ENCODE measurements around the gene KSR1.

The KSR1 gene

DNA sequence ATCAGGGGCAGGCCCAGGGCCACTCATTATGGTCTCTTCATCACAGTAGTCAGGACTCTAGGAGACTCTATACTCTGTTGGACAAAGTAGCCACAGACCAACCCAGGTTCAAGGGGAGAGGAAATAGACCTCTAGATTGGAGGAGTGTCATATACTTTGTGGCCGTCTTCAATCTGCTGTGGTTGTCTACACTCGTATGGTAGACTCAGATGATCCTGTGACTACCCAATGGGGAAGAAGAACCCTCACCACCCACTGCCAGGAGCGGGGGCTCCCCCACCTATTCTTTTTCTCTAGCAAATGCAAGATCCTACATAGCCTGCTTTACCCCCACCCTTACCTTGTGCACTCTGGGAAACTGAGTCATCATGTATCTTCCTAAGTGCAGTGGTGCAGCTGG is 80.5 kb downstream of the KSR1 start:
- Histone ChIP-seq H3K9ac (ENCODE audit: insufficient read length) (no peak overlapping the region), H3K27ac (no peak overlapping the region), H3K36me3 (ENCODE audit: insufficient read depth, low read length) (no peaks in the 10 kb centered on the region), H3K4me3 (no peak overlapping the region), H3K9me3 (ENCODE audit: low read depth, low read length) (no peaks in the 10 kb centered on the region)
- no peak for DNase-seq (ENCODE audit: low read depth, low spot score)
- TF ChIP-seq EZH2 (IDR thresholded peaks at IDR 0.05) (no peak), FOXP2 (optimal IDR thresholded peaks at IDR 0.05; ENCODE audit: control extremely low read depth, extremely low read length, insufficient read depth) (no peak), POLR2AphosphoS5 (IDR thresholded peaks at IDR 0.05; ENCODE audit: borderline replicate concordance, low read depth, low read length) (no peak)

DNA sequence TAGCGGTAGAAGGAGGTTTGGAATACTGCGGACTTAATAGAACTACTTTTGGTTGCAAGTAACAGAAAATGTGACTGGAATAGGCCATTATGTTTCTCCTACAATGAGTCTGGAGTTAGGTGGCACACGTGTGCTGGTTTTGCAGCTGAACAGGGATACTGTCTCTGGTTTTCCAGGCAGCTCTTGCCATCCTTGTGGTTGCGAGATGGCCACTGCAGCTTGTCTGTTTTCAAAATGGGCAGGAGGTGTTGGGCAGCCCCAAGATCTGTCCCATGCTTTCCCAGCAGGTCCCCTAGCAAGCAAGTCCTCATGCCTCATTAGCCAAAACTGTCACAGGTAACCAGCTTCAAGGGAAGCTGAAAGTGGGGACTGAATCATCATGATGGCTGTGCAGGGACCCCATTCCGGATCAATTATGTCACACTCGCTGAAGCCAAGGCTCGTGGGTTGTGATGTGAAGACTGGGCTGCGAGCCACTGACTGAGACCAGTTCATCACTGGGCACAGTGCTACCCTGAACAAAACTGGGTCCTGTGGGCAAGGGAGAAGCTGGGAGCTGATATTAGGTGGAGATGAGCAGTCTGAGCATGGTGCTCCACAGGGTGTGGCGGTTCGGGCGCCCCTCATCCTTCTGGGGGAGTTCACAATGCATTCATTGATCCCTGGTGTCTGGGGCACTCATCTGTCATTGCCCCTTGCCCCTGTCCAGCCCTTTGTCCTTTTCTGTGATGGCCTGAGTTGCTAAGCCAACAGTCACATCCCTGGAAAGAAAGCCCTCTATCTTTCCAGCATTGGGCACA is 82.1 kb downstream of the KSR1 start:
- Histone ChIP-seq H3K27ac (no peak overlapping the region), H3K36me3 (ENCODE audit: insufficient read depth, low read length) (no peaks in the 10 kb centered on the region), H3K9ac (ENCODE audit: insufficient read length) (no peak overlapping the region), H3K4me3 (no peak overlapping the region), H3K9me3 (ENCODE audit: low read depth, low read length) (no peaks in the 10 kb centered on the region)
- TF ChIP-seq POLR2AphosphoS5 (IDR thresholded peaks at IDR 0.05; ENCODE audit: borderline replicate concordance, low read depth, low read length) (no peak), FOXP2 (optimal IDR thresholded peaks at IDR 0.05; ENCODE audit: control extremely low read depth, extremely low read length, insufficient read depth) (no peak), EZH2 (IDR thresholded peaks at IDR 0.05) (no peak)
- no peak for DNase-seq (ENCODE audit: low read depth, low spot score)

DNA sequence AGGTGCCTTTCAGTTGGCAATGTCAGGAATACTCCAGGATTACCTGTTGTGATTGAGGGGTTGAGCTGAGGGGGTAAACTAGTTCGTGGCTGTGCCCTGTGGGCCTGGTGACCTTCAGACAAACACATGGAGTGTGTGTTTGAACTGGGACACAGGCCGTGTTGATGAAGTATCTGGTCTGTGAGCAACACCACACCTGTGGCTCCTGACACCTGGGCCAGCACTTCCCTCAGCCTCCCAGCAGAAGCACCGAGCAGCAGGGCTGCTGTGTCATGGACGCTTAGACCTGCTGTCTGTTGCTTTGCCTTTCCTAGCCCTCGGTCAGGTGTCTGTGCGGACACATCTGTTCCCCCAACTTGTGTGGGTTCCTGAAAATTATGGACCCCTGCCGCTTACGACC is 82.9 kb downstream of the KSR1 start:
- no peak overlapping the region for H3K9ac ChIP-seq (ENCODE audit: insufficient read length)
- TF ChIP-seq FOXP2 (optimal IDR thresholded peaks at IDR 0.05; ENCODE audit: control extremely low read depth, extremely low read length, insufficient read depth) (no peak), EZH2 (IDR thresholded peaks at IDR 0.05) (no peak), POLR2AphosphoS5 (IDR thresholded peaks at IDR 0.05; ENCODE audit: borderline replicate concordance, low read depth, low read length) (no peak)
- H3K36me3 ChIP-seq (ENCODE audit: insufficient read depth, low read length): no peaks in the 10 kb centered on the region
- no peak overlapping the region for H3K27ac ChIP-seq
- H3K4me3 ChIP-seq: no peak overlapping the region
- no peak for DNase-seq (ENCODE audit: low read depth, low spot score)
- H3K9me3 ChIP-seq (ENCODE audit: low read depth, low read length): no peaks in the 10 kb centered on the region

DNA sequence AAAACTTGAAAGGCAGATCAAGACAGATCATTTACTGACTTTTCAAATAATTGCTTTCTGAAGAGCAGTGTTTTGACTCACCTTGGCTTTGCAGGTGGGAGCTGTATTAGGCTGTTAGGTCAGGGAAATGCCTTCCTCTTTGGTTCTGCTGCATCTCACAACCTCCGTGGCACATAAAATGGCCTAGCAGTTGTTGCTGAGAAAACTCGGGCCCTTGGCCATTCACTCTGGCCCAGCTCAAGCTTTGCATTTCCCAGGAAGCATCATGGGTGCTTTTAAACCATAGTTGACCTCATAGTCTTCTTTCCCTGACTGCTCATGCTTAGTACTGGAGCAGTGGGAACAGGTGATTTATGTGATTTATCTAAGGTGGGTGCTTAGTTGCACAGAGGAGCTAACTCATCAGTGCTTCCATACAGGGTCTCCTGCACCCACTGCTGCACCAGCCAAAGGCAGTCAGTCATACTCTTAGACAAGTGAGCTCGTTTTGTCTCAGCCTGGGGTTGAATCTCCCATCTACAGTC is 83.6 kb downstream of the KSR1 start:
- H3K36me3 ChIP-seq (ENCODE audit: insufficient read depth, low read length): no peaks in the 10 kb centered on the region
- H3K9ac ChIP-seq (ENCODE audit: insufficient read length): no peak overlapping the region
- H3K4me3 ChIP-seq: no peak overlapping the region
- no peak for DNase-seq (ENCODE audit: low read depth, low spot score)
- H3K9me3 ChIP-seq (ENCODE audit: low read depth, low read length): no peaks in the 10 kb centered on the region
- no peak overlapping the region for H3K27ac ChIP-seq
- TF ChIP-seq POLR2AphosphoS5 (IDR thresholded peaks at IDR 0.05; ENCODE audit: borderline replicate concordance, low read depth, low read length) (no peak), EZH2 (IDR thresholded peaks at IDR 0.05) (no peak), FOXP2 (optimal IDR thresholded peaks at IDR 0.05; ENCODE audit: control extremely low read depth, extremely low read length, insufficient read depth) (no peak)

DNA sequence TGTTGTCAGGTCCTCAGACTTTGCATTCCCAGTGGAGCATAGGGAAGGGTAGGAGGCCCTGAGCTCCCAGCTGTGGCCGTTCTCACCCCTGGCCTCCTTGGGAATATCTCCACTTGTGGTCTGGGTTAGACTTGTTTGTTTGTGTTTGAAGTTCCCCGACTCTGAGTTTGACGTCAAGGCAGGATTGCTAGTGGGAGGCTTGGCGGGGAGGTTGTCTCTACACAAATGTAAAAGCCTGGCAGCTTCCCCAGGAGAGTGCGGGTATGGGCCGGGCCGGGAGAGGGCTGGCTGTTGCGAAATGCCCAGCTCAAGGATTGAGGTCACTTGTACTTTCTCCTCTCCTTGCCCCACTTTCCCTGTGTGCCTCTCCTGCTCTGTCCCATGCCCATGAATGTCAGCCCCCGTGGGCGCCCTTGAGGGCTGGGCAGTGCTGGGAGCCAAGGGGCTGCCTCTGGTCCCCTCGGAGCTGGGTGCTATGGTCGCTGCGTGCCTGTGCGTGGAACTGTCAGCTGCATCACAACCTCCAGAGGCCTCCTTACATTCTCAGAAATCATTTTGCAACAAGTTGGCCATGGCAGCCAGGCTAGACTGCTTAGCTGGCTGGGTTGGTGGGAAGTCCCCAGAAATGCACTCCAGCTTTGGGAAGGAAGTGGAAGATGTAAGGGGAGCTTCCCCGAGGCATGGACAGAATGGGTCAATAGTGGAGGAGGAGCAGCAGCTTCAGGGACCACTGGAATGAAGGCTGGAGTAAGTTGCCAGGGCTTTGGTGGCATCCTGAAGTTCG is 84.3 kb downstream of the KSR1 start:
- H3K4me3 ChIP-seq: no peak overlapping the region
- no peak overlapping the region for H3K9ac ChIP-seq (ENCODE audit: insufficient read length)
- H3K36me3 ChIP-seq (ENCODE audit: insufficient read depth, low read length): no peaks in the 10 kb centered on the region
- no peak for TF ChIP-seq EZH2 (IDR thresholded peaks at IDR 0.05)
- no peak for TF ChIP-seq FOXP2 (optimal IDR thresholded peaks at IDR 0.05; ENCODE audit: control extremely low read depth, extremely low read length, insufficient read depth)
- no peak for TF ChIP-seq POLR2AphosphoS5 (IDR thresholded peaks at IDR 0.05; ENCODE audit: borderline replicate concordance, low read depth, low read length)
- DNase-seq (ENCODE audit: low read depth, low spot score): no peak
- H3K27ac ChIP-seq: no peak overlapping the region
- no peaks in the 10 kb centered on the region for H3K9me3 ChIP-seq (ENCODE audit: low read depth, low read length)

DNA sequence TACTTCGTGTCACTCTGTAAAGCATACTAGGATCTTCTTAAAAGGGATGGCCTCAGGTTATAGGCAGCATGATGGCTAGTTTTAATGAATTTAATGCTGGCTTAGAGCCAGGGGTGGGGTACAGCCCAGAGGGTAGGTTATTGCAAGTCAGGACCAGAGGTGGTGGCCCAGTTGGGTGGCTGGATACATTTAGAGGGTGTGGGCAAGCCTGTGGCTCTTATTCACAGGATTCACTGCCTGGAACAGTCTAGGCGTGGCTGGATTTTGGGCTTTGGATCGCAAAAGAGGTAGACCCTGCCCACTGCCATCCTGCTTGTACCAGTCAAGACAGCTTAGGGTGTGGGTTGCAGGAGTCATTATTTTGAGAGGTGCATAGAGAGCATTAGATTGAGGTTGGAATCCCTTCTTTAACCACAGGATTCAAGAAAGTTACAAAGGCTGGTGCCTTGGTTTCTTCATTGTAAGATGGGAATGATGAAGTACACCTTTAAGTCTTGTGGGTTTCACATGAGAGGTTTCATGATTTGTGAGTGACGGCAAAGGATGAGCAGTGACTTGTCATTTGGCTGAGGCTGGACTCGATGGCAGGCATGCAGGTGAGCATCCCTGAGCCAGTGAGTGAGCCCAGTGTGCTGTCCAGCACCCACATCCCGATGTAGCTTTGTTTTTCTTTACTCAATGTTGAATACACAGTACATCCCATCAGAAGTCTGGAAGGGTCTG is 85.2 kb downstream of the KSR1 start:
- no peak for TF ChIP-seq FOXP2 (optimal IDR thresholded peaks at IDR 0.05; ENCODE audit: control extremely low read depth, extremely low read length, insufficient read depth)
- H3K9ac ChIP-seq (ENCODE audit: insufficient read length): no peak overlapping the region
- DNase-seq (ENCODE audit: low read depth, low spot score): no peak
- H3K9me3 ChIP-seq (ENCODE audit: low read depth, low read length): no peaks in the 10 kb centered on the region
- no peak overlapping the region for H3K4me3 ChIP-seq
- no peak overlapping the region for H3K27ac ChIP-seq
- H3K36me3 ChIP-seq (ENCODE audit: insufficient read depth, low read length): no peaks in the 10 kb centered on the region

DNA sequence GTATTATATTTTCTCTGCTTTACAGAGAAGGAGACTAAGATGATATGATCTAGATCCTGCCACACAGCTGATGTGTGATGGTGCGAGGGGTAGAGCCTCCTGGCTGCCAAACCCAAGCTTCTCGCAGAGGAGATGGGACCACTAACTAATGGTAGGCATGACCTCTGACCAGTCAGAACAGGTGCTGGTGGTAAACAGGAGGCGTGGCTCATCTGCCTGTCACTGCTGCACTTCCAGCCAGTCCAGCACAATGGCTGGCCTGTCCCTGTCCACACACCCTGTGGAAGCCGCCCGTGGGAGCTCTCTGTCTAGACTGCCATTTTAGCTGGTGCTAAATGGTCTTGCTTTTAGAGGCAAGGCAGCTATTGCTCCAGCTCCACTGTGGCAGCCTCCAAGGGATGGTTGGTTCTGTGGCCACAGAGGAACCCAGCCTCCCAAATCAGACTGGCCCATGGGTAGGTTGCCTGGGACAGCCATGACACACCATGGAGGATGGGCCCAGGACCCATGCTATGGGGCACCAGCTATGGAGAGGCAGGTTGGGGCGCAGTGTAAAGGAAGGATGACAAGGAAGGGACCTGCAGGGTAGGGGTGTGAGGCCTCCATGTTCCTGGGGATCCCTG is 86.7 kb downstream of the KSR1 start:
- no peak overlapping the region for H3K9ac ChIP-seq (ENCODE audit: insufficient read length)
- DNase-seq (ENCODE audit: low read depth, low spot score): no peak
- no peaks in the 10 kb centered on the region for H3K9me3 ChIP-seq (ENCODE audit: low read depth, low read length)
- H3K36me3 ChIP-seq (ENCODE audit: insufficient read depth, low read length): no peaks in the 10 kb centered on the region
- H3K27ac ChIP-seq: no peak overlapping the region
- TF ChIP-seq POLR2AphosphoS5 (IDR thresholded peaks at IDR 0.05; ENCODE audit: borderline replicate concordance, low read depth, low read length): no peak
- TF ChIP-seq FOXP2 (optimal IDR thresholded peaks at IDR 0.05; ENCODE audit: control extremely low read depth, extremely low read length, insufficient read depth): no peak
- no peak for TF ChIP-seq EZH2 (IDR thresholded peaks at IDR 0.05)
- H3K4me3 ChIP-seq: no peak overlapping the region

DNA sequence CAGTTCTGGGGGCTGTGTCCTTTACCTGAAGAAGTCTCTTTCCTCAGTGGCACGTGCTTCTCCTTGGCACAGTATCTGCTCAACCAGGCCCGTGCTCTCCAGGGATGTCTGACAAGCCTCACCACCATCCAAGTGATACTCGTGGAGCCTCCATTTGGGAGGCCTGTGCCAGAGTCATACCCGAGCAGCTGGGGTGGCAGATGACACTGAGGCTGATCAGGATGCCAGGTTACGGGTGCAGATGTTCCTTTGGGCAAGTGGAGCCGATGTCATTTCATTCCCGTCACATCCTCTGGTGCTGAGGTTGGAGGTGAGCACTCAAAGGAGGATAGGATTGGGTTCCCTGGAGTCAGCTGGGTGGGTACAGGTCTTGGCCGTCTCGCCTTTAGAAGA is 87.2 kb downstream of the KSR1 start:
- no peak overlapping the region for H3K4me3 ChIP-seq
- no peak for TF ChIP-seq FOXP2 (optimal IDR thresholded peaks at IDR 0.05; ENCODE audit: control extremely low read depth, extremely low read length, insufficient read depth)
- TF ChIP-seq EZH2 (IDR thresholded peaks at IDR 0.05): no peak
- TF ChIP-seq POLR2AphosphoS5 (IDR thresholded peaks at IDR 0.05; ENCODE audit: borderline replicate concordance, low read depth, low read length): no peak

More for the DNA sequence above, 87.2 kb downstream of the KSR1 start:
- H3K9me3 ChIP-seq (ENCODE audit: low read depth, low read length): no peaks in the 10 kb centered on the region
- H3K9ac ChIP-seq (ENCODE audit: insufficient read length): no peak overlapping the region
- DNase-seq (ENCODE audit: low read depth, low spot score): no peak
- no peaks in the 10 kb centered on the region for H3K36me3 ChIP-seq (ENCODE audit: insufficient read depth, low read length)
- H3K27ac ChIP-seq: no peak overlapping the region
